GM23248 (cell line): ENCODE results near the gene BCL2. TPM values are rescaled to one million over a fixed set of nuclear protein-coding genes. Genes with fewer than 3 reads are reported as not detected.

Experiments used
- DNase-seq: peaks from one replicate; pipeline ENCODE4 v3.0.0-alpha.2; 2015
- H2AFZ ChIP-seq: fragments of 200-600 bp; sonication (generic); 2 replicates; pipeline ENCODE4 v1.6.1; 2016; ENCODE audit warnings: antibody characterized with exemption
- H3F3A ChIP-seq: fragments of 200-600 bp; sonication (generic); 2 replicates; pipeline ENCODE4 v1.6.1; 2016; ENCODE audit warnings: mild to moderate bottlenecking, antibody characterized with exemption, mixed run types; ENCODE audit not compliant: insufficient read depth
- H3K27ac ChIP-seq: fragments of 200-600 bp; sonication (generic); 2 replicates; pipeline ENCODE4 v1.5.1; 2016; ENCODE audit warnings: mild to moderate bottlenecking
- H3K27me3 ChIP-seq: fragments of 200-600 bp; sonication (generic); replicated peaks from 2 replicates; pipeline ENCODE4 v1.6.1; 2016; ENCODE audit warnings: mild to moderate bottlenecking; ENCODE audit not compliant: insufficient read depth
- H3K36me3 ChIP-seq: fragments of 200-600 bp; sonication (generic); 2 replicates; pipeline ENCODE4 v1.6.1; 2016; ENCODE audit warnings: low read depth, mild to moderate bottlenecking
- H3K4me1 ChIP-seq: fragments of 200-600 bp; sonication (generic); 2 replicates; pipeline ENCODE4 v1.6.1; 2016; ENCODE audit warnings: mild to moderate bottlenecking; ENCODE audit not compliant: insufficient read depth
- H3K4me2 ChIP-seq: fragments of 200-600 bp; sonication (generic); one replicate; pipeline ENCODE4 v1.6.1; 2016; ENCODE audit warnings: mild to moderate bottlenecking; ENCODE audit not compliant: unreplicated experiment
- H3K4me3 ChIP-seq: fragments of 200-600 bp; sonication (generic); 2 replicates; pipeline ENCODE4 v1.5.1; 2016; ENCODE audit warnings: mild to moderate bottlenecking
- H3K79me2 ChIP-seq: fragments of 200-600 bp; sonication (generic); 2 replicates; pipeline ENCODE4 v1.6.1; 2016; ENCODE audit warnings: mild to moderate bottlenecking; ENCODE audit not compliant: insufficient read depth
- H3K9ac ChIP-seq: fragments of 200-600 bp; sonication (generic); 2 replicates; pipeline ENCODE4 v1.6.1; 2016; ENCODE audit warnings: mild to moderate bottlenecking
- H3K9me2 ChIP-seq: fragments of 200-600 bp; sonication (generic); 2 replicates; pipeline ENCODE4 v1.6.1; 2016; ENCODE audit warnings: mixed run types, mild to moderate bottlenecking, moderate library complexity; ENCODE audit not compliant: insufficient read depth
- H3K9me3 ChIP-seq: fragments of 200-600 bp; sonication (generic); one replicate; pipeline ENCODE4 v1.6.1; 2017; ENCODE audit warnings: low read depth
- H4K20me1 ChIP-seq: fragments of 200-600 bp; sonication (generic); 2 replicates; pipeline ENCODE4 v1.6.0; 2016; ENCODE audit not compliant: insufficient read depth
- EZH2 ChIP-seq: fragments of 200-600 bp; sonication (generic); IDR thresholded peaks from 2 replicates; pipeline ENCODE4 v1.6.1; 2018; ENCODE audit warnings: antibody characterized with exemption, mild to moderate bottlenecking; ENCODE audit not compliant: insufficient read depth, poor library complexity, severe bottlenecking
- EZH2phosphoT487 ChIP-seq: fragments of 200-600 bp; sonication (generic); IDR thresholded peaks from 2 replicates; pipeline ENCODE4 v1.6.1; 2018; ENCODE audit warnings: antibody characterized with exemption, moderate library complexity, mild to moderate bottlenecking, low read depth; ENCODE audit not compliant: insufficient read depth
- WGBS, 2 experiments: methylation state at CpG; one replicate each; pipeline ENCODE4 v1.1.6; 2015 to 2017; ENCODE audit warnings: low lambda C conversion rate in 2 of 2, low coverage in 1 of 2; ENCODE audit errors: missing lambda C conversion rate in 2 of 2; 5-methylcytosine and 5-hydroxymethylcytosine counted together
- in situ Hi-C: fragments of 300-500 bp; cut with MboI; formaldehyde crosslinking; loops from 2 replicates; pipeline ENCODE4 v1.15.0; 2020
- polyA plus RNA-seq: library from polyadenylated mRNA; unstranded; fragments of >200 nt; fragmentation: Nextera tagmentation; extraction: Ambion mirVana; gene quantifications from 2 replicates; pipeline ENCODE4 v1.2.1, GENCODE V29; 2016
- total RNA-seq: library from RNA; depleted of rRNA; stranded (reverse); fragments of >200 nt; shearing (Covaris generic); gene quantifications from 2 replicates; pipeline ENCODE4 v1.2.3, GENCODE V29; 2014

BCL2 gene
- total and polyA plus RNA-seq, 2 experiments from 2014 or later = 0.30 to 1.5 TPM

GRCh38 chr18:63317556-63317946 lies 2.0 kb downstream of the BCL2 start:
- no peak overlapping the region for H2AFZ ChIP-seq
- in situ Hi-C loops = no loop called here
- H3K4me2 ChIP-seq = no peak overlapping the region
- 60 to 63% methylated on average over 10 of the region's 10 CpGs for WGBS, 2 experiments
- 0 out of 2 replicates have a peak, but pooled peaks cover 8% of the 10 kb centered on the region for H3K4me1 ChIP-seq
- no peak overlapping the region for H3K4me3 ChIP-seq
- no peaks in the 10 kb centered on the region for H3K36me3 ChIP-seq
- H3K79me2 ChIP-seq = no peaks in the 10 kb centered on the region
- H3F3A ChIP-seq = peaks cover 17% of the 10 kb centered on the region; the same call in 1 of the 2 replicates
- TF ChIP-seq EZH2 (no peak), EZH2phosphoT487 (no peak)
- H3K27me3 ChIP-seq = no peaks in the 10 kb centered on the region
- no peak for DNase-seq
- H3K27ac ChIP-seq = no peak overlapping the region
- H3K9ac ChIP-seq = no peak overlapping the region
- H3K9me2 ChIP-seq = no peaks in the 10 kb centered on the region
- no peaks in the 10 kb centered on the region for H4K20me1 ChIP-seq
- H3K9me3 ChIP-seq = no peaks in the 10 kb centered on the region

- no peak overlapping the region for H3K27ac ChIP-seq
- H3K9me2 ChIP-seq = no peaks in the 10 kb centered on the region
- in situ Hi-C loops = no loop called here
- H3K27me3 ChIP-seq = no peaks in the 10 kb centered on the region
- no peak overlapping the region for H2AFZ ChIP-seq
- no peak overlapping the region for H3K9ac ChIP-seq
- H4K20me1 ChIP-seq = no peaks in the 10 kb centered on the region
- H3K36me3 ChIP-seq = no peaks in the 10 kb centered on the region
- no peaks in the 10 kb centered on the region for H3K9me3 ChIP-seq
- no peak overlapping the region for H3K4me2 ChIP-seq
- DNase-seq = no peak
- no peak for TF ChIP-seq EZH2phosphoT487
- TF ChIP-seq EZH2 = no peak
- 0 out of 2 replicates have a peak, but pooled peaks cover 8% of the 10 kb centered on the region for H3K4me1 ChIP-seq
- H3F3A ChIP-seq = peaks cover 12% of the 10 kb centered on the region; the same call in 1 of the 2 replicates
- WGBS, 2 experiments = 95 to 96% methylated on average over 4 of the region's 4 CpGs
- H3K79me2 ChIP-seq = no peaks in the 10 kb centered on the region
- no peak overlapping the region for H3K4me3 ChIP-seq
Measured at GRCh38 chr18:63316612-63317555, 2.7 kb downstream of the BCL2 start.

GRCh38 chr18:63315876-63316275 lies 3.7 kb downstream of the BCL2 start:
- H3K9me2 ChIP-seq = no peaks in the 10 kb centered on the region
- H3K27ac ChIP-seq = no peak overlapping the region
- no peak overlapping the region for H3K9ac ChIP-seq
- no peak overlapping the region for H3K4me3 ChIP-seq
- H3K27me3 ChIP-seq = no peaks in the 10 kb centered on the region
- H3K79me2 ChIP-seq = no peaks in the 10 kb centered on the region
- H3K4me1 ChIP-seq = 0 out of 2 replicates have a peak, but pooled peaks cover 8% of the 10 kb centered on the region
- H2AFZ ChIP-seq = no peak overlapping the region
- H4K20me1 ChIP-seq = no peaks in the 10 kb centered on the region
- H3K36me3 ChIP-seq = no peaks in the 10 kb centered on the region
- in situ Hi-C loops = no loop called here
- no peak for DNase-seq
- no peaks in the 10 kb centered on the region for H3K9me3 ChIP-seq
- no peak overlapping the region for H3K4me2 ChIP-seq
- TF ChIP-seq EZH2 (no peak), EZH2phosphoT487 (no peak)
- peaks cover 3% of the 10 kb centered on the region; the same call in 1 of the 2 replicates for H3F3A ChIP-seq

- H3K4me3 ChIP-seq = no peak overlapping the region
- peaks cover 3% of the 10 kb centered on the region; the same call in 1 of the 2 replicates for H3F3A ChIP-seq
- H3K79me2 ChIP-seq = no peaks in the 10 kb centered on the region
- H3K4me2 ChIP-seq = no peak overlapping the region
- in situ Hi-C loops = no loop called here
- H3K27ac ChIP-seq = no peak overlapping the region
- no peaks in the 10 kb centered on the region for H3K9me2 ChIP-seq
- H4K20me1 ChIP-seq = no peaks in the 10 kb centered on the region
- no peak for DNase-seq
- H3K4me1 ChIP-seq = 0 out of 2 replicates have a peak, but pooled peaks cover 8% of the 10 kb centered on the region
- no peak overlapping the region for H3K9ac ChIP-seq
- no peaks in the 10 kb centered on the region for H3K27me3 ChIP-seq
- no peaks in the 10 kb centered on the region for H3K36me3 ChIP-seq
- 47 to 49% methylated on average over 3 of the region's 3 CpGs for WGBS, 2 experiments
- no peak for TF ChIP-seq EZH2
- no peaks in the 10 kb centered on the region for H3K9me3 ChIP-seq
- H2AFZ ChIP-seq = no peak overlapping the region
Measured at GRCh38 chr18:63315131-63315662, 4.4 kb downstream of the BCL2 start.
